ENCODE data around the gene TMEM38A.
"Not testable (repeated sequence)": the region's sequence is repeated elsewhere in the genome, so short reads cannot be mapped to it uniquely, and the experiment has no call there.

GRCh38 chr19:16673839-16674238 is 12.9 kb downstream of the TMEM38A start:
- TF ChIP-seq, protein P1, sequence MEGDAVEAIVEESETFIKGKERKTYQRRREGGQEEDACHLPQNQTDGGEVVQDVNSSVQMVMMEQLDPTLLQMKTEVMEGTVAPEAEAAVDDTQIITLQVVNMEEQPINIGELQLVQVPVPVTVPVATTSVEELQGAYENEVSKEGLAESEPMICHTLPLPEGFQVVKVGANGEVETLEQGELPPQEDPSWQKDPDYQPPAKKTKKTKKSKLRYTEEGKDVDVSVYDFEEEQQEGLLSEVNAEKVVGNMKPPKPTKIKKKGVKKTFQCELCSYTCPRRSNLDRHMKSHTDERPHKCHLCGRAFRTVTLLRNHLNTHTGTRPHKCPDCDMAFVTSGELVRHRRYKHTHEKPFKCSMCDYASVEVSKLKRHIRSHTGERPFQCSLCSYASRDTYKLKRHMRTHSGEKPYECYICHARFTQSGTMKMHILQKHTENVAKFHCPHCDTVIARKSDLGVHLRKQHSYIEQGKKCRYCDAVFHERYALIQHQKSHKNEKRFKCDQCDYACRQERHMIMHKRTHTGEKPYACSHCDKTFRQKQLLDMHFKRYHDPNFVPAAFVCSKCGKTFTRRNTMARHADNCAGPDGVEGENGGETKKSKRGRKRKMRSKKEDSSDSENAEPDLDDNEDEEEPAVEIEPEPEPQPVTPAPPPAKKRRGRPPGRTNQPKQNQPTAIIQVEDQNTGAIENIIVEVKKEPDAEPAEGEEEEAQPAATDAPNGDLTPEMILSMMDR (IDR thresholded peaks at IDR 0.05): not testable (repeated sequence)
- TF ChIP-seq POLR2A (IDR thresholded peaks at IDR 0.05): not testable (repeated sequence)

Measured in uterus (tissue), 2 donors.